ENCODE data around the gene APOL5.

The APOL5 gene

DNA sequence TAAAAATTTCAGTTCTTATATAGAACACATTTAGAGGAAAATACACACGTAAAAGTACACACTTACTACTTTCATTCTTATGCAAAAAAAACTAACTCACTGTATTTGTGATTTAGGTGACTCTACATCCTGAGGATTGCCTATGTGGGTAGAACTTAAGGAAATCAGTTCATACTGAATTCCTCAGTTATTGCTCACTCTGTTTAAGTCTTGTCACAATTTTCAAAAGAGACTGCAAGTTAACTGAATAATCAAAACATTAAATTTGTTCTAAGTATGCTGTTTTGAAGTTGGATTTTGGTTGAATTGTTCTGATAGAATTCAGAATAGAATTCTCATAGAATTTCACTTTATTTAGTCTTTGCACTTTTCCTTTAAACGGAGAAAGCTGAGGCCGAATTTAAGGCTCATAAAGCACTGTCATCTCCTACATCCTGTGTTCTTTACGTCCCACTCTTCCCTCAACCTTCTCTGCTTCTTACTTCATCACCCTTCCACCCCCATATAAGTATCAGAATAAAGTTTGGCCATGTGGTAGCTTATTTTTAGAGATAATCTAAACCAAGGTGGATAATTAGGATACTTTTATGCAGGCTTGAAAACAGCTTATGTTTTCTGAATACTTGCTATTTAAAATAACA is 59.8 kb downstream of the APOL5 start:
- Histone ChIP-seq H3K4me3 (ENCODE audit: low read depth, low read length) (no peak overlapping the region), H3K36me3 (ENCODE audit: control insufficient read depth, insufficient read depth, low read length) (no peaks in the 10 kb centered on the region), H3K9me3 (ENCODE audit: control insufficient read depth, low read length) (no peaks in the 10 kb centered on the region), H3K27ac (no peak overlapping the region), H3K4me1 (no peaks in the 10 kb centered on the region), H3K4me2 (ENCODE audit: low read length) (no peak overlapping the region), H2AFZ (no peak overlapping the region), H3K27me3 (ENCODE audit: control insufficient read depth, insufficient read depth, low read length) (no peaks in the 10 kb centered on the region), H3K9ac (no peak overlapping the region), H3K79me2 (no peaks in the 10 kb centered on the region)
- TF ChIP-seq, protein P1, sequence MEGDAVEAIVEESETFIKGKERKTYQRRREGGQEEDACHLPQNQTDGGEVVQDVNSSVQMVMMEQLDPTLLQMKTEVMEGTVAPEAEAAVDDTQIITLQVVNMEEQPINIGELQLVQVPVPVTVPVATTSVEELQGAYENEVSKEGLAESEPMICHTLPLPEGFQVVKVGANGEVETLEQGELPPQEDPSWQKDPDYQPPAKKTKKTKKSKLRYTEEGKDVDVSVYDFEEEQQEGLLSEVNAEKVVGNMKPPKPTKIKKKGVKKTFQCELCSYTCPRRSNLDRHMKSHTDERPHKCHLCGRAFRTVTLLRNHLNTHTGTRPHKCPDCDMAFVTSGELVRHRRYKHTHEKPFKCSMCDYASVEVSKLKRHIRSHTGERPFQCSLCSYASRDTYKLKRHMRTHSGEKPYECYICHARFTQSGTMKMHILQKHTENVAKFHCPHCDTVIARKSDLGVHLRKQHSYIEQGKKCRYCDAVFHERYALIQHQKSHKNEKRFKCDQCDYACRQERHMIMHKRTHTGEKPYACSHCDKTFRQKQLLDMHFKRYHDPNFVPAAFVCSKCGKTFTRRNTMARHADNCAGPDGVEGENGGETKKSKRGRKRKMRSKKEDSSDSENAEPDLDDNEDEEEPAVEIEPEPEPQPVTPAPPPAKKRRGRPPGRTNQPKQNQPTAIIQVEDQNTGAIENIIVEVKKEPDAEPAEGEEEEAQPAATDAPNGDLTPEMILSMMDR (IDR thresholded peaks at IDR 0.05), result no peak
